H9 (cell line): ENCODE data around the gene FOXO6. TPM values are rescaled to one million over a fixed set of nuclear protein-coding genes. Genes with fewer than 3 reads are reported as not detected.

Source experiments
- DNase-seq: peaks from one replicate; pipeline ENCODE4 v3.0.0-alpha.2; 2017
- H2AFZ ChIP-seq: one replicate; pipeline ENCODE4 v1.6.1; 2013; ENCODE audit warnings: mild to moderate bottlenecking, low read length, control low read depth, moderate library complexity
- H2AK5ac ChIP-seq: 2 replicates; pipeline ENCODE4 v1.6.1; 2013; ENCODE audit warnings: low read length, control low read depth, mixed read lengths; ENCODE audit not compliant: insufficient read length
- H2BK120ac ChIP-seq: one replicate; pipeline ENCODE4 v1.6.1; 2013; ENCODE audit warnings: low read depth, mild to moderate bottlenecking, low read length, control low read depth, inconsistent platforms; ENCODE audit not compliant: poor library complexity, severe bottlenecking
- H2BK12ac ChIP-seq: 2 replicates; pipeline ENCODE4 v1.6.1; 2013; ENCODE audit warnings: low read length, control low read depth, mixed read lengths, low read depth; ENCODE audit not compliant: insufficient read length
- H2BK15ac ChIP-seq: 2 replicates; pipeline ENCODE4 v1.6.1; 2013; ENCODE audit warnings: low read depth, low read length, control low read depth
- H2BK20ac ChIP-seq: one replicate; pipeline ENCODE4 v1.6.1; 2013; ENCODE audit warnings: low read depth, mild to moderate bottlenecking, low read length, control low read depth, inconsistent platforms; ENCODE audit not compliant: poor library complexity, severe bottlenecking
- H2BK5ac ChIP-seq: 2 replicates; pipeline ENCODE4 v1.6.1; 2013; ENCODE audit warnings: low read length, control low read depth, mixed read lengths; ENCODE audit not compliant: insufficient read length
- H3K14ac ChIP-seq: 2 replicates; pipeline ENCODE4 v1.6.1; 2013; ENCODE audit warnings: low read length, control low read depth; ENCODE audit not compliant: insufficient read depth
- H3K18ac ChIP-seq: 2 replicates; pipeline ENCODE4 v1.6.1; 2013; ENCODE audit warnings: low read depth, mild to moderate bottlenecking, mixed read lengths, low read length, control low read depth; ENCODE audit not compliant: insufficient read length
- H3K23ac ChIP-seq: 2 replicates; pipeline ENCODE4 v1.6.1; 2013; ENCODE audit warnings: low read length, control low read depth, mixed read lengths, low read depth; ENCODE audit not compliant: insufficient read length
- H3K23me2 ChIP-seq: 2 replicates; pipeline ENCODE4 v1.6.1; 2013; ENCODE audit warnings: low read depth, mild to moderate bottlenecking, mixed read lengths, low read length, control low read depth; ENCODE audit not compliant: insufficient read length, poor library complexity, severe bottlenecking
- H3K27ac ChIP-seq: 2 replicates; pipeline ENCODE4 v1.5.1; 2013; ENCODE audit warnings: low read length, control low read depth, mixed read lengths, low read depth; ENCODE audit not compliant: insufficient read length
- H3K27me3 ChIP-seq: 2 replicates; pipeline ENCODE4 v1.6.1; 2013; ENCODE audit warnings: low read length, control low read depth, inconsistent platforms; ENCODE audit not compliant: insufficient read depth
- H3K4ac ChIP-seq: 2 replicates; pipeline ENCODE4 v1.6.1; 2013; ENCODE audit warnings: low read depth, mild to moderate bottlenecking, control low read depth, inconsistent platforms, low read length, moderate library complexity
- H3K4me1 ChIP-seq: 2 replicates; pipeline ENCODE4 v1.6.1; 2013; ENCODE audit warnings: low read length, control low read depth, inconsistent platforms; ENCODE audit not compliant: insufficient read depth
- H3K4me2 ChIP-seq: 2 replicates; pipeline ENCODE4 v1.6.1; 2013; ENCODE audit warnings: low read length, control low read depth, mixed read lengths; ENCODE audit not compliant: insufficient read length, insufficient read depth
- H3K56ac ChIP-seq: 2 replicates; pipeline ENCODE4 v1.6.1; 2013; ENCODE audit warnings: low read depth, mild to moderate bottlenecking, mixed read lengths, low read length, control low read depth; ENCODE audit not compliant: insufficient read length
- H3K79me1 ChIP-seq: 2 replicates; pipeline ENCODE4 v1.6.1; 2013; ENCODE audit warnings: low read depth, mild to moderate bottlenecking, moderate library complexity, low read length, control low read depth, inconsistent platforms; ENCODE audit not compliant: insufficient read depth, poor library complexity, severe bottlenecking
- H3K79me2 ChIP-seq: 2 replicates; pipeline ENCODE4 v1.6.1; 2013; ENCODE audit warnings: low read length, control low read depth, inconsistent platforms; ENCODE audit not compliant: insufficient read depth
- H3K9ac ChIP-seq: 2 replicates; pipeline ENCODE4 v1.6.1; 2013; ENCODE audit warnings: low read length, control low read depth, mixed read lengths; ENCODE audit not compliant: insufficient read length; ENCODE audit errors: extremely low read depth
- H3K9me3 ChIP-seq: one replicate; pipeline ENCODE4 v1.6.1; 2013; ENCODE audit warnings: low read depth, low read length, inconsistent platforms; ENCODE audit not compliant: control insufficient read depth
- H3T11ph ChIP-seq: one replicate; pipeline ENCODE4 v1.6.1; 2013; ENCODE audit warnings: mild to moderate bottlenecking, low read length, control low read depth, inconsistent platforms
- H4K20me1 ChIP-seq: one replicate; pipeline ENCODE4 v1.6.1; 2013; ENCODE audit not compliant: control insufficient read depth, insufficient read length, insufficient read depth
- H4K5ac ChIP-seq: 2 replicates; pipeline ENCODE4 v1.6.1; 2013; ENCODE audit warnings: low read depth, mild to moderate bottlenecking, mixed read lengths, low read length, control low read depth; ENCODE audit not compliant: insufficient read length
- H4K8ac ChIP-seq: replicated peaks from 2 replicates; pipeline ENCODE4 v1.6.1; 2013; ENCODE audit warnings: low read length, control low read depth, mixed read lengths, low read depth; ENCODE audit not compliant: insufficient read length
- H4K91ac ChIP-seq: 2 replicates; pipeline ENCODE4 v1.6.1; 2013; ENCODE audit warnings: low read depth, mild to moderate bottlenecking, moderate library complexity, mixed read lengths, low read length, control low read depth; ENCODE audit not compliant: insufficient read length
- H3K27ac Mint-ChIP-seq, 3 experiments: 2 replicates in 2 of 3; 3 replicates in 1 of 3; pipeline ENCODE4 v1.8.0; 2020 to 2021; ENCODE audit warnings: mixed read lengths in 3 of 3, mild to moderate bottlenecking in 1 of 3, moderate library complexity in 1 of 3
- H3K27me3 Mint-ChIP-seq: 2 replicates; pipeline ENCODE4 v1.8.0; 2021; ENCODE audit warnings: low read depth, mild to moderate bottlenecking, moderate library complexity, mixed read lengths
- H3K36me3 Mint-ChIP-seq, 3 experiments: 2 replicates in 2 of 3; 3 replicates in 1 of 3; pipeline ENCODE4 v1.8.0; 2020 to 2021; ENCODE audit warnings: low read depth in 3 of 3, mixed read lengths in 3 of 3; ENCODE audit not compliant: insufficient read depth in 1 of 3
- H3K4me1 Mint-ChIP-seq, 2 experiments: 2 replicates each; pipeline ENCODE4 v1.8.0; 2020; ENCODE audit warnings: mixed read lengths in 2 of 2
- H3K4me3 Mint-ChIP-seq, 2 experiments: 2 replicates in 1 of 2; 3 replicates in 1 of 2; pipeline ENCODE4 v1.8.0; 2020 to 2021; ENCODE audit warnings: mild to moderate bottlenecking in 2 of 2, mixed read lengths in 2 of 2, moderate library complexity in 1 of 2
- H3K9me3 Mint-ChIP-seq, 2 experiments: 2 replicates in 1 of 2; 3 replicates in 1 of 2; pipeline ENCODE4 v1.8.0; 2020; ENCODE audit warnings: mild to moderate bottlenecking in 2 of 2, mixed read lengths in 2 of 2, moderate library complexity in 1 of 2
- CTCF ChIP-seq: fragments of 200-600 bp; sonication (generic); conservative IDR thresholded peaks from 3 replicates; pipeline ENCODE4 v1.8.0; 2021; ENCODE audit warnings: antibody characterized with exemption, mild to moderate bottlenecking
- WGBS: extraction: QIAGEN DNeasy Blood & Tissue Kit; methylation state at CpG from one replicate; pipeline ENCODE4 v1.1.7; 2013; ENCODE audit warnings: missing lambda C conversion rate, low lambda C conversion rate, mixed read lengths; ENCODE audit not compliant: insufficient read length; ENCODE audit errors: extremely low coverage; 5-methylcytosine and 5-hydroxymethylcytosine counted together
- total RNA-seq: library from RNA; stranded (reverse); gene quantifications from 2 replicates; pipeline ENCODE4 v1.2.1, GENCODE V29; 2021

The FOXO6 gene
- total RNA-seq, 1 experiment from 2014 or later: 0.83 TPM

- H4K8ac ChIP-seq: no peak overlapping the region
- no peak overlapping the region for H3K4me2 ChIP-seq
- H3K27me3 ChIP-seq: no peaks in the 10 kb centered on the region
- peak overlapping the region in 1 of 2 experiments; percentile 6; a peak in 2 of 5 replicates for H3K4me3 Mint-ChIP-seq
- no peak overlapping the region for H2AK5ac ChIP-seq
- H3K56ac ChIP-seq: no peak overlapping the region
- H2BK15ac ChIP-seq: no peak overlapping the region
- H3K27ac ChIP-seq: no peak overlapping the region
- no CpG with 5 or more reads among the region's 11 CpGs for WGBS
- no peak overlapping the region for H3K18ac ChIP-seq
- H3K4me1 Mint-ChIP-seq: peaks cover 21 to 22% of the 10 kb centered on the region in 2 experiments
- DNase-seq: no peak
- H3K23me2 ChIP-seq: no peaks in the 10 kb centered on the region
- no peak overlapping the region for H2BK12ac ChIP-seq
- no peaks in the 10 kb centered on the region for H3K4me1 ChIP-seq
- H3K4ac ChIP-seq: no peak overlapping the region
- no peak overlapping the region for H4K5ac ChIP-seq
- no peak overlapping the region for H3T11ph ChIP-seq
- no peak overlapping the region for H2BK5ac ChIP-seq
- H3K9me3 ChIP-seq: no peaks in the 10 kb centered on the region
- no peaks in the 10 kb centered on the region for H3K9me3 Mint-ChIP-seq
- H2BK120ac ChIP-seq: no peak overlapping the region
- no peak overlapping the region for H3K27ac Mint-ChIP-seq
- H2BK20ac ChIP-seq: no peak overlapping the region
- H3K14ac ChIP-seq: no peak overlapping the region
- H3K27me3 Mint-ChIP-seq: peaks cover 19% of the 10 kb centered on the region
- no peaks in the 10 kb centered on the region for H3K79me2 ChIP-seq
- H4K91ac ChIP-seq: no peak overlapping the region
- H3K79me1 ChIP-seq: no peaks in the 10 kb centered on the region
- H3K9ac ChIP-seq: no peak overlapping the region
- no peak overlapping the region for H3K23ac ChIP-seq
- TF ChIP-seq CTCF: no peak
- no peaks in the 10 kb centered on the region for H3K36me3 Mint-ChIP-seq
- no peak overlapping the region for H2AFZ ChIP-seq
- no peaks in the 10 kb centered on the region for H4K20me1 ChIP-seq
Measured at GRCh38 chr1:41314376-41315145, 46.7 kb upstream of the FOXO6 start.
